Progenitor cell of endocrine pancreas (in vitro differentiated cells): Measurements from ENCODE around the gene CYBC1. TPM values are rescaled to one million over a fixed set of nuclear protein-coding genes. Genes with fewer than 3 reads are reported as not detected.
A peak's percentile ranks its signal among the peaks of the same experiment; 100 is the strongest.

Source experiments
- DNase-seq: peaks from one replicate; pipeline ENCODE4 v3.0.0; 2021; ENCODE audit warnings: low spot score; ENCODE audit not compliant: unreplicated experiment
- H3K27ac Mint-ChIP-seq: 2 replicates; pipeline ENCODE4 v1.8.0; 2021; ENCODE audit warnings: mild to moderate bottlenecking, moderate library complexity, mixed read lengths
- H3K27me3 Mint-ChIP-seq: 2 replicates; pipeline ENCODE4 v1.8.0; 2021; ENCODE audit warnings: mixed read lengths
- H3K36me3 Mint-ChIP-seq: 2 replicates; pipeline ENCODE4 v1.8.0; 2022; ENCODE audit warnings: mixed read lengths; ENCODE audit not compliant: insufficient read depth
- H3K4me1 Mint-ChIP-seq: 2 replicates; pipeline ENCODE4 v1.8.0; 2021; ENCODE audit warnings: low read depth, mixed read lengths
- H3K4me3 Mint-ChIP-seq: 2 replicates; pipeline ENCODE4 v1.8.0; 2021; ENCODE audit warnings: low read depth, mild to moderate bottlenecking, moderate library complexity, mixed read lengths
- H3K9me3 Mint-ChIP-seq: 2 replicates; pipeline ENCODE4 v1.8.0; 2021; ENCODE audit warnings: low read depth, mixed read lengths
- long read RNA-seq: library from polyadenylated mRNA; unstranded; transcript quantifications from one replicate; pipeline ENCODE4 v2.0.0, GENCODE V29; 2020
- total RNA-seq: library from RNA; stranded (reverse); gene quantifications from 2 replicates; pipeline ENCODE4 v1.2.1, GENCODE V29; 2021
- TF ChIP-seq, protein P1 (sequence below): fragments of 200-600 bp; sonication (generic); IDR thresholded peaks from one replicate; pipeline ENCODE4 v1.5.0; 2021; ENCODE audit warnings: antibody characterized with exemption, mild to moderate bottlenecking; ENCODE audit not compliant: unreplicated experiment

The CYBC1 gene
- total RNA-seq = 109 and 117 TPM in 2 replicates
- long read RNA-seq, transcript CYBC1-210 (7 exons, 1,053 nt) = minor isoform, 5 of 160 reads
- long read RNA-seq, transcript CYBC1-201 (7 exons, 2,093 nt) = major isoform, 104 of 160 reads
- long read RNA-seq, transcript CYBC1-203 (6 exons, 2,050 nt) = minor isoform, 10 of 160 reads
- long read RNA-seq, partial matches to known transcripts = 11 of 160 reads
- long read RNA-seq, other reads (novel, unspliced or antisense) = 20 of 160 reads

- peak; percentile 88 for DNase-seq
- H3K9me3 Mint-ChIP-seq = peaks cover 14% of the 10 kb centered on the region
- TF ChIP-seq, protein P1, sequence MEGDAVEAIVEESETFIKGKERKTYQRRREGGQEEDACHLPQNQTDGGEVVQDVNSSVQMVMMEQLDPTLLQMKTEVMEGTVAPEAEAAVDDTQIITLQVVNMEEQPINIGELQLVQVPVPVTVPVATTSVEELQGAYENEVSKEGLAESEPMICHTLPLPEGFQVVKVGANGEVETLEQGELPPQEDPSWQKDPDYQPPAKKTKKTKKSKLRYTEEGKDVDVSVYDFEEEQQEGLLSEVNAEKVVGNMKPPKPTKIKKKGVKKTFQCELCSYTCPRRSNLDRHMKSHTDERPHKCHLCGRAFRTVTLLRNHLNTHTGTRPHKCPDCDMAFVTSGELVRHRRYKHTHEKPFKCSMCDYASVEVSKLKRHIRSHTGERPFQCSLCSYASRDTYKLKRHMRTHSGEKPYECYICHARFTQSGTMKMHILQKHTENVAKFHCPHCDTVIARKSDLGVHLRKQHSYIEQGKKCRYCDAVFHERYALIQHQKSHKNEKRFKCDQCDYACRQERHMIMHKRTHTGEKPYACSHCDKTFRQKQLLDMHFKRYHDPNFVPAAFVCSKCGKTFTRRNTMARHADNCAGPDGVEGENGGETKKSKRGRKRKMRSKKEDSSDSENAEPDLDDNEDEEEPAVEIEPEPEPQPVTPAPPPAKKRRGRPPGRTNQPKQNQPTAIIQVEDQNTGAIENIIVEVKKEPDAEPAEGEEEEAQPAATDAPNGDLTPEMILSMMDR = peak; percentile 9
- H3K4me1 Mint-ChIP-seq = peaks cover 7% of the 10 kb centered on the region
- peak within 1 kb of the TSS; percentile 84 for H3K27ac Mint-ChIP-seq
- no peaks in the 10 kb centered on the region for H3K27me3 Mint-ChIP-seq
- H3K36me3 Mint-ChIP-seq = peaks cover 6% of the 10 kb centered on the region
- peak within 1 kb of the TSS; percentile 81 for H3K4me3 Mint-ChIP-seq
These were observed at the start of gene CYBC1 for GRCh38 chr17:82450357-82451106. TSS of gene CYBC1 (minus strand) at chr17:82450752. CDS start at chr17:82449254, 1,498 bp downstream.

DNA sequence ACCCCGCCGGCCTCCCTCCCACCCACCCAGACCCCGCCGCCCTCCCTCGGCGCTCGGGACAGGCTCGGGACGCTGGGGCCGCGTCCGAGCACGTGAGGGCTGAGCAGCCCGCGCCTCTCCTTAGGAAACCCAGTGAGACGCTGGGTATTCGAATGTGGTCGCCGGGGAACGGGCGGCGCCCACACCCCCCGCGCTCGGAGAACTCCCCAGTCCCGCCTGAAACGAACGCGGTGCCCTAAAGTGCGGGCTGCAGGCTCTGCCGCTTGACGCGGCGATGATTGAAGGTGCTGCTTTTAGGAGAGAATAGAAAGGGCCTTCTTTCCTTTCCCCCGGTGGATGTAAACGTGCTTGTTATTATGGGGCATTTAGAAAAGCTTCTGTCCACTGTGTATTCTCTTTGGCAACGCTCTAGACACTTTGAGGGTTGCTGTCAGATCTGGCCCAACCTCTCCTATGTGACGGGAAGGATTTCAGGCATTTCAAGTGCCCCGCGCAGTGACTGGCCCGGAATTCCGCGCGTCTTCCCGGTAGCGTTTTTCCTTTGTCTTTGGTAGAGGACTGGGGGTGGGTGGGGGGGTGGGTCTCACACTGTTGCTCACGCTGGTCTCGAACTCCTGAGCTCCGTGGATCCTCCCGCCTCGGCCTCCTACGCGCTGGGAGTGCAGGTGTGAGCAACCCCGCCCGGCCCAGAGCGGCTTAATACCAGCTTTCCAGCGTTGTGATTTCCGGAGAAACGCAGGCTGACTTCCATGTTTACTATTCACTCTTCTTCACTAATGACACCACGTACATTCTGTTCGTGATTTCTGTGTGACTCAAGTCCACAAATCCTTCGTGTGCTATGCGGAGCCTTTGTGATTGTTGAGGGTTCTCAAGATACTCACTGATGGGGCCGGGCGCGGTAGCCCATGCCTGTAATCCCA, 47.2 kb upstream of the CYBC1 start:
- H3K27me3 Mint-ChIP-seq = peaks cover 4% of the 10 kb centered on the region
- peak overlapping the region; percentile 93 for H3K27ac Mint-ChIP-seq
- H3K9me3 Mint-ChIP-seq = no peaks in the 10 kb centered on the region
- DNase-seq = no peak
- peak overlapping the region; percentile 82 for H3K4me3 Mint-ChIP-seq
- H3K36me3 Mint-ChIP-seq = no peaks in the 10 kb centered on the region
- TF ChIP-seq, protein P1 = no peak
- peaks cover 7% of the 10 kb centered on the region for H3K4me1 Mint-ChIP-seq

DNA sequence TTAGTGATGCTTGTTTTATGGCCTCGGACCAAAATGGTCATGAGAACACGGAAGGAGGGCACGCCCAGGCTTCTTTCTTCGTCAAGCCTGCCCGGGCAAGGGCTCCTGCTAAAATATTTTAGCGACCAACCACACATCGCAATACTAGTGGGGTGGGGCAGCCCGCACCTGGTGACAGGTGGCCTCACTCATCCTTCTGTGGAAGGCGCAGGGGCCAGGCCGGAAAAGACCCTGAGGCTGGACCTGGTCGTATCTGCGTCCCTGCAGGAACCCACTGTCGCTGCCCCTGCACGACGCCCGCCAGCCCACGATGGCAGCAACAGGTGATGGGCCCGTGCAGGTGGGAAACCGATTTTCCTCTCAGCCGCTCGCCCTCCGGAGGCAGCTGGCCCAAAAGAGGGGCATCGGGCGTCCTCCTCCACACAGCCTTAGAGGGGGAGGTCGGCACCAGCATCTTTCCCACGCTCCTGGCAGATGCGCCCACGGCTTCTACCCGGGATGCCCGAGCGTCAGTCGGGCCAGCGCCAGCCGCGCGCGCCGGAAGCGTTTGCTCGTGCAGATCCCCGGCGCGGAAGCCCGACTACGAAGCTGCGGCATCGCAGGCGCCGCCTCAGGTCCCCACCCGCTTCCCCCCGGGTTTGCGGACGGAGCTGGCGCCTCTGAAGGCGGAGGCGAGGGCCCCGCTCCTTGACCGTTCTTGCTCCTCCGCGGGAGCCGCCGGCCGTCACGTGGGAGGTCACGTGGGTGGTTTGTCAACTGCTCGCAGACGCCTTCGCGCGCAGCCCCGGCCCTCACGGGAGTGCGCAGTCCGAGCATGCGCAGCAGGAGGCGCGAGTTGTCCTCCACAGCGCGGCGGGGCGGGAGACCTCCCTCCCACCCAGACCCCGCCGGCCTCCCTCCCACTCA, 46.2 kb upstream of the CYBC1 start:
- Mint-ChIP-seq H3K27ac (no peak overlapping the region), H3K36me3 (no peaks in the 10 kb centered on the region), H3K27me3 (peaks cover 4% of the 10 kb centered on the region), H3K4me1 (peaks cover 7% of the 10 kb centered on the region), H3K9me3 (no peaks in the 10 kb centered on the region), H3K4me3 (peak overlapping the region; percentile 64)
- TF ChIP-seq, protein P1 = no peak
- peak; percentile 89 for DNase-seq

DNA sequence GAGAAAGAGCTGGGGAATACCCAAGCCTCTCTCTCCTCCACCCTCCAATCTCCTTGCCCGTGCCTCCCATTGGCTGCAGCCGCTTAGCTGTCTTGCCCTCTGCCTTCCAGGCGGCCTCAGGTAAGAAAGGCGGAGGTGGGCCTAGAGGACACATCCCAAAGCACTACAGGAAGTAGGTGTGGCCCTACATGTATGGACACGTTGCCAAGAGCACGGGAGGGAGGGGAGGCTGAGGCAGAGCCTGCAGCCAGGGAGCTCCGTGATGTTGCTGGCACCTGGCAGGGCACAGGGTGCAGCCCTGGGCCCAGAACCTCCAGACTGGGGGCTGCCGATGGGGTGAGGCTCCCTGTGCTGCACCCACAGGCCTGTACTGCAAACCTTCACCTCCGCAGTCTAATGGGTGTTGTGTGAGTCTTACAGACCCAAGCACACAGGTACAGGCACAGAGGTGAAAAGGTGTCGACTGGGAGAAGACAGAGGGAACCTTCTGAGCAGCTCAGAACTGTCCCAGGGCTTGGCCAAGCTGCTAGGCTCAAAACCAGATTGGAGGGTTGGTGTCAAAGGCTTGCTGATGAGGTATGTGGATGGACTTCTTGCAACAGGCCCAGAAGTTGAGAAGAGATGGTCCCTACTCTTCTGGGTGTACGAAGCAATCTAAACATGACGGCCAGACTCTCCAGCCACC, 45.4 kb upstream of the CYBC1 start:
- TF ChIP-seq, protein P1 = no peak
- H3K36me3 Mint-ChIP-seq = no peaks in the 10 kb centered on the region
- H3K9me3 Mint-ChIP-seq = no peaks in the 10 kb centered on the region
- peak overlapping the region; percentile 64 for H3K4me3 Mint-ChIP-seq
- no peak for DNase-seq
- H3K4me1 Mint-ChIP-seq = peaks cover 7% of the 10 kb centered on the region
- peaks cover 4% of the 10 kb centered on the region for H3K27me3 Mint-ChIP-seq
- no peak overlapping the region for H3K27ac Mint-ChIP-seq
